Testis (tissue), 2 donors: ENCODE data around the gene P2RX7.

Experiments
- POLR2A ChIP-seq: fragments of 450-650 bp; IDR thresholded peaks from one replicate; pipeline ENCODE4 v1.6.1; 2017; ENCODE audit warnings: antibody characterized with exemption, mild to moderate bottlenecking, moderate library complexity
- TF ChIP-seq, protein P1 (sequence below), 3 experiments: fragments of 450-650 bp in 2 of 3; fragments of 200-600 bp in 1 of 3; sonication (generic) in 1 of 3; IDR thresholded peaks; one replicate each; pipeline ENCODE4 v1.5.1; 2016 to 2019; ENCODE audit warnings: antibody characterized with exemption in 3 of 3, mild to moderate bottlenecking in 2 of 3, moderate library complexity in 1 of 3

DNA sequence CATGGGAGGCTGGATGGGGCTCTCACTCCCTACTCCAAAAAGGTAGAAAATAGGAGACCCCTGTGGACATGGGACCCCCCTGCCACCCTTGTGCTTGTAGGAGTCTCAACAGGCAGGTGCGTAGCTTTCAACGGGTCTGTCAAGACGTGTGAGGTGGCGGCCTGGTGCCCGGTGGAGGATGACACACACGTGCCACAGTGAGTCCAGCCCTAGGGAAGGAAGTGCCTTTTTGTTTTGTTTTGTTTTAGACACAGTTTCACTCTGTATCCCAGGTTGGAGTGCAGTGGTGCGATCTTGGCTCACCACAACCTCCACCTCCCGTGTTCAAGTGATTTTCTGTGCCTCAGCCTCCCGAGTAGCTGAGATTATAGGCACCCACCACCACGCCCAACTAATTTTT is 90.2 kb downstream of the P2RX7 start:
- TF ChIP-seq POLR2A, result no peak
- TF ChIP-seq, protein P1, sequence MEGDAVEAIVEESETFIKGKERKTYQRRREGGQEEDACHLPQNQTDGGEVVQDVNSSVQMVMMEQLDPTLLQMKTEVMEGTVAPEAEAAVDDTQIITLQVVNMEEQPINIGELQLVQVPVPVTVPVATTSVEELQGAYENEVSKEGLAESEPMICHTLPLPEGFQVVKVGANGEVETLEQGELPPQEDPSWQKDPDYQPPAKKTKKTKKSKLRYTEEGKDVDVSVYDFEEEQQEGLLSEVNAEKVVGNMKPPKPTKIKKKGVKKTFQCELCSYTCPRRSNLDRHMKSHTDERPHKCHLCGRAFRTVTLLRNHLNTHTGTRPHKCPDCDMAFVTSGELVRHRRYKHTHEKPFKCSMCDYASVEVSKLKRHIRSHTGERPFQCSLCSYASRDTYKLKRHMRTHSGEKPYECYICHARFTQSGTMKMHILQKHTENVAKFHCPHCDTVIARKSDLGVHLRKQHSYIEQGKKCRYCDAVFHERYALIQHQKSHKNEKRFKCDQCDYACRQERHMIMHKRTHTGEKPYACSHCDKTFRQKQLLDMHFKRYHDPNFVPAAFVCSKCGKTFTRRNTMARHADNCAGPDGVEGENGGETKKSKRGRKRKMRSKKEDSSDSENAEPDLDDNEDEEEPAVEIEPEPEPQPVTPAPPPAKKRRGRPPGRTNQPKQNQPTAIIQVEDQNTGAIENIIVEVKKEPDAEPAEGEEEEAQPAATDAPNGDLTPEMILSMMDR (IDR thresholded peaks at IDR 0.05), result no peak
